HG02970 (cell line): ENCODE measurements around the gene ADGRG6.

Source experiments
- ATAC-seq: cut with Tn5 transposase; IDR thresholded peaks from one replicate; pipeline ENCODE4 v1.9.1; 2021; ENCODE audit warnings: mild to moderate bottlenecking, moderate library complexity, moderate number of reproducible peaks; ENCODE audit not compliant: unreplicated experiment, low FRiP score

The ADGRG6 gene

DNA sequence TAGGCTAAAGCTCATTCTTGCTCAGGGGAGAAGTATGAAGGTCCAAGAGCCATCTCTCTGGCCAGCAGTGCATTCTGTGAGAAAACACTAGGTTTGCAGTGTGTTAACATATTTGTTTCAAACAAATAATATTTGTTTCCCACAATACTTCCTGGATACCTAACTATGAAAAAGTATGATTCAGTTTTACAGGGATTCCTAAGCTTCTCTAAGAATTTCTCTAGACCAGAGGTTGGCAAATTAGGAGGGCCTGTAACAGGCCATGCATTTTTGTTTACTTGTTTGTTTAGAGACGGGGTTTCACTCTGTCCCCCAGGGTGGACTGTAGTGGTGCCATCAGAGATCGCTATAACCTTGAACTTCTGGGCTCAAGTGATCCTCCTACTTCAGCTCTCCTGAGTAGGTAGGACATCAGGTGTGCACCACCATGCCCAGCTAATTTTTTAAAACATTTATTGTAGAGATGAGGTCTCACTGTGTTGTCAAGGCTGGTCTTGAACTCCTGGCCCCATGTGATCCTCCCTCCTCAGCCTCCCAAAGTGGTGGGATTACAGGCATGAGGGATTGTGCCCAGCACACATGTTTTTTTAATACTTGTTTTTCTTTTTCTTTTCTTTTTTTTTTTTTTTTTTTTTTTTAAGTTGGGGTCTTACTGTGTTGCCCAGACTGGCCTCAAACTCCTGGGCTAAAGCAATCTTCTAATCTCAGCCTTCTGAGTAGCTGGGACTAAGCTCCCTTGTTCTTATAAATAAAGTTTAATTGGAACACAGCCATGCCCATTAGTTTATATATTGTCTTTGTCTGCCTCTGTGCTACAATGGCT is 71.7 kb downstream of the ADGRG6 start:
- no peak for ATAC-seq

DNA sequence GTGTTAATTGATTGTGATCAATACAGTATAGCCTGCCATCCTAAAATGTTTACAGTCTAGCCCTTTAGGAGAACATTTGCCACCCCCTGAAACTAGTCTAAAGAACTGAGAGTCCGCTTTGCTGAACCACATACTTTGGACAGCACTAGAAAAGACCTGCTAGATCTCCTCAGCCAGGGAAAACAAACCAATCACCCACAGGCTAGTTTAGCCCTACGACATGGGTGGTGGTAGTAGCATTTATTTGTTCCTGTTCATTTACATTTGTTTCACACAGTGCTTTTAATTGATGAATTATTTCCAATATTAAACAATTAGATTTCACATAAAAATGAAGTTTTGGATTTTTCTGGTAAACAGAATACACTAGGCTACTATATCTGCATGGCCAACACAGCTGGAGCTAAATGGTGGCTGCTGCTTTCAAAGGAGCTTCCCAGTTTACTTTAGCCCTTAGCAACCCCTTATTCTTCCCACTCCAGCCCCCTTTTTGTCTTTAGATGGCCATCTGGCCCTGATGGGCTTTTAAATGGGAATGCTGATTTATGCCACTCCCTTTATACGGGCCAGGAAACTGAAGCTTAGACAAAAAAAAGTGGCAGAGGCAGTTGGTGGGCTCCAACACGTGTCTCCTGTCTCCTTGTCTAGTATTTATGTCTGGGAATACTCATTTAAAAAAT is 72.4 kb downstream of the ADGRG6 start:
- no peak for ATAC-seq

- ATAC-seq = no peak
Observed at GRCh38 chr6:142374965-142375733, 73.3 kb downstream of the ADGRG6 start.

- ATAC-seq = no peak
Observed at GRCh38 chr6:142376115-142376514, 74.3 kb downstream of the ADGRG6 start.

DNA sequence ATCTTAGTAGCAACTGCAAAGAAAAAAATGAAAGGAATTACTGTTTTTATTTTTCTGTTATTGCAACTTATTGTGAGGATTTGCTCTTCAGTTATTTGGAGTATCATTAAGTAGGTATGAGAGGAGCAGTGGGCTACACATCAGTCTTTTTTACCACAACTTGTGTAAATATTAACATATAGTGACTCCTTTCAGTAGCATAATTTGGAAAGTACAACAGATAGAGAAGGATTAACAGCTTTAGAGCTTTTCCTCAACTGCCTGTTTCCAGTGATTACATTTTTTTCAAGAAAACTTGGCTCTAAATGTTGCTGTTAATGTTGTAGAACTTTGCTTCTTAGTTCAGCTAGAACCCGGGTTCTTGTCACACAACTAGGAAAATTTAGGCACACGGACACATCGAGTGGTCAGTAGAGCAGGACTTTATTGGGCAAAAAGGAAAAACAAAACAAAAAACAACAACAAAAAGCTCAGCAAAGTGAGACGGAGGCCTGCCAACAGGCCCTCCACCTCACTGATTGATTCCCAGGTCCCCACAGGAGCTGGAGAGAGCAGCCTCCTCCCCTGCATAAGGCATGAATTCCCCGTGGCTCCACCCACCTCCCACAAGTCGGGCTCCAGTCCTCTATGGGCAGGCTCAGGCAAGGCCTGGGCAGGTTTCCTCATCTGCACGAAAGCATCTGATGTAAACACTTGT is 75.1 kb downstream of the ADGRG6 start:
- no peak for ATAC-seq

GRCh38 chr6:142377497-142377848 is 75.7 kb downstream of the ADGRG6 start:
- ATAC-seq = no peak

DNA sequence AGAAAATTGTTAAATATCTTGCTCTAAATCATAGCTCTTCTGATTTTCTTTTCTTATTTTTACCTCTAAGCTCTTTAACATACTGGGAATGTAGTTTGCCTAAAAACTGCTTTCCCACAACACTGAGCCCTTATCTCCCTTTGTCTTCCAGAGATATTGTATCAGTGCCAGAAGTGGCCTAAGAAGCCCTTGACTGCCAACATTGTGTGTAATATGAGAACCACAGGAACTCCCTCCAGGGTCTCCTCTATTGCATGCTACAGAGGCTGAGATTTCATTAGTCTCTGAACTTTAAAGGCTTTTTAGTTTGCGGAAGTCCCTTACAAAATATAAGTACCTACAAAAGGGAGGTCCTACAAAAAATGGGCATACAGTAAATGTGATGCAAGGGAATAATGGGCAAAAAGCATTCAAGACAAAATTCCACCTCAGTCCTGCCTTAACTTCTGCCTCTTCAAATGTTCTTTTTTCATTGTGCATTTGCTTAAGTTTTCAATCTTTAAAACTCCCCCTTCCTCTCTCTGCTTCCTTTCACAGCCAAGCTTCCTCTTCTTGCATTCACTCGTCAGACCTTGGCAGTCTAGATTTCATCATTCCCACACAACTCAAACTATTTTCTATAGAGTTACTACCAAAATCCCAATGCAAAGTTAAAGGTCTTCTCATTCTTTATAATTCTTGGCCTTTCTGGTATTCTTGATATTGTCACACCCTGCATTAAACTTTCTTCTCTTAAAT is 76.5 kb downstream of the ADGRG6 start:
- ATAC-seq = no peak

DNA sequence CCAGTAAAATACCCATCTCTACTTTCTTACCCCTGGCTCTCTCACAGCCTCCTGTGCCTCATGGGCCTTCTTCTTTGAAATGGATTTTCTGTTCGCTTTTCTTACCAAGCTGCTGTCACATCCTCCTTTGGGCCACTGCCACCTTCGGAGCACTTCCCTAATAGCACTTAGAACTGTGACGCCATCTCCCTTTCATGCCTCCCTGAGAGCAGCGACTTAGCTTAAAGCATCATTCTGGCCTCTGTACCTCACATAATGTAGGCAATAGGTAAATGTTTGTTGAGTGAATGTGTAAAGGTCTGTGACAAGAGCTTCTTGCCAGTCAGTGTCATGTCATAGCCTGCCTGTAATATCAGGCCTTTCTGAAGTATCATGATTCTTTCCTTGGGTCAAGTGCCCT is 78.8 kb downstream of the ADGRG6 start:
- ATAC-seq = no peak

DNA sequence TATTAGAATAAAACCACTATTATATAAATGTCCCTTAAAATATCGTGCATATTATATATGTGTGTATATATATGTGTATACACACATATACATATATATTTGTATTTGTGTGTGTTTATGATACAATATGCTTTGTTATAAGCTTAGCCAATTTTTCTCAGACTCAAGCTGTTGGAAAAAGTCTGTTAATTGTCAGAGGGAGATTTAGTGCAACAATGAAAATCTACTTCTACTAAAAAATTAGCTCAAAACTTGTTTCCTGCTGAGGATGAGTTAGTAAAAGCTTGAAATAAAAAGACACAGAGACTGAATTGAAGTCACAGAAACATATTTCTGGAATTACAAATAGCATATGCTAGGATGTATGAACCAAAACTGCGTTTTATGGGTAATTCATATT is 79.4 kb downstream of the ADGRG6 start:
- ATAC-seq = no peak

- no peak for ATAC-seq
Observed at GRCh38 chr6:142381845-142382378, 80.1 kb downstream of the ADGRG6 start.

GRCh38 chr6:142384519-142385254 is 82.9 kb downstream of the ADGRG6 start:
- no peak for ATAC-seq

GRCh38 chr6:142385352-142385751 is 83.5 kb downstream of the ADGRG6 start:
- no peak for ATAC-seq

- ATAC-seq = no peak
Observed at GRCh38 chr6:142386657-142387056, 84.8 kb downstream of the ADGRG6 start.

- ATAC-seq = no peak
Observed at GRCh38 chr6:142387997-142388815, 86.4 kb downstream of the ADGRG6 start.

- ATAC-seq = no peak
Observed at GRCh38 chr6:142395266-142395665, 93.5 kb downstream of the ADGRG6 start.

GRCh38 chr6:142395768-142396231 is 94.0 kb downstream of the ADGRG6 start:
- ATAC-seq = peak; percentile 85

- no peak for ATAC-seq
Observed at GRCh38 chr6:142398353-142398752, 96.5 kb downstream of the ADGRG6 start.

DNA sequence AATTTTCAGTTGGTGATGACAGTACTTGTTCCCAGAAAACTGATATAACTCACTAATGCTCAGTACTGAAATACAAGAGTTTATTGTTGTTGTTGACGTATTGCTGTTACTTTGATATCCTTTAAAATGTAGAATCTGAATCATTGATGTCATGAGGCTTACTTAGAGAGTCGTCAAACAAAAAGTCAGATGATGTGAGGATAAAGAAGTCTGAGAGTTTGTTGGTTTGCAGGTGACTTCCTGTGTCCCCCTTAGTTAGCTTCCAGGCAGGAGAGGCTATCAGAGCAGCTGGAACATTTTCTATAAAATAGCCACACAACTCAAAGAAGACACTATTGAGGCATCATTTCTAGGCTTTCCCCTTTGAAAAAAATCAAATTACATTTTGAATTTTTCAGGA is 97.9 kb downstream of the ADGRG6 start:
- no peak for ATAC-seq
